Measurements from ENCODE around the gene SLC22A16.

- TF ChIP-seq, protein P1, sequence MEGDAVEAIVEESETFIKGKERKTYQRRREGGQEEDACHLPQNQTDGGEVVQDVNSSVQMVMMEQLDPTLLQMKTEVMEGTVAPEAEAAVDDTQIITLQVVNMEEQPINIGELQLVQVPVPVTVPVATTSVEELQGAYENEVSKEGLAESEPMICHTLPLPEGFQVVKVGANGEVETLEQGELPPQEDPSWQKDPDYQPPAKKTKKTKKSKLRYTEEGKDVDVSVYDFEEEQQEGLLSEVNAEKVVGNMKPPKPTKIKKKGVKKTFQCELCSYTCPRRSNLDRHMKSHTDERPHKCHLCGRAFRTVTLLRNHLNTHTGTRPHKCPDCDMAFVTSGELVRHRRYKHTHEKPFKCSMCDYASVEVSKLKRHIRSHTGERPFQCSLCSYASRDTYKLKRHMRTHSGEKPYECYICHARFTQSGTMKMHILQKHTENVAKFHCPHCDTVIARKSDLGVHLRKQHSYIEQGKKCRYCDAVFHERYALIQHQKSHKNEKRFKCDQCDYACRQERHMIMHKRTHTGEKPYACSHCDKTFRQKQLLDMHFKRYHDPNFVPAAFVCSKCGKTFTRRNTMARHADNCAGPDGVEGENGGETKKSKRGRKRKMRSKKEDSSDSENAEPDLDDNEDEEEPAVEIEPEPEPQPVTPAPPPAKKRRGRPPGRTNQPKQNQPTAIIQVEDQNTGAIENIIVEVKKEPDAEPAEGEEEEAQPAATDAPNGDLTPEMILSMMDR (IDR thresholded peaks at IDR 0.05; ENCODE audit: poor library complexity): no peak
- no peak for TF ChIP-seq EZH2 (IDR thresholded peaks at IDR 0.05; ENCODE audit: borderline replicate concordance)
Observed at GRCh38 chr6:110422444-110422822, 54.0 kb downstream of the SLC22A16 start.
